ENCODE data around the gene DNAH9. TPM values are rescaled to one million over a fixed set of nuclear protein-coding genes. Genes with fewer than 3 reads are reported as not detected.
A peak's percentile ranks its signal among the peaks of the same experiment; 100 is the strongest.

Gene DNAH9
- total RNA-seq, 4 donors from 2014 or later: 0.41 to 1.9 (median 0.79) TPM; not detected in 1

GRCh38 chr17:11643851-11644250, 45.6 kb downstream of the DNAH9 start:
- TF ChIP-seq EP300 (IDR thresholded peaks at IDR 0.05; ENCODE audit: low read depth) (no peak), POLR2AphosphoS5 (IDR thresholded peaks at IDR 0.05) (no peak), POLR2A (IDR thresholded peaks at IDR 0.05) (no peak)
- TF ChIP-seq, protein P1, sequence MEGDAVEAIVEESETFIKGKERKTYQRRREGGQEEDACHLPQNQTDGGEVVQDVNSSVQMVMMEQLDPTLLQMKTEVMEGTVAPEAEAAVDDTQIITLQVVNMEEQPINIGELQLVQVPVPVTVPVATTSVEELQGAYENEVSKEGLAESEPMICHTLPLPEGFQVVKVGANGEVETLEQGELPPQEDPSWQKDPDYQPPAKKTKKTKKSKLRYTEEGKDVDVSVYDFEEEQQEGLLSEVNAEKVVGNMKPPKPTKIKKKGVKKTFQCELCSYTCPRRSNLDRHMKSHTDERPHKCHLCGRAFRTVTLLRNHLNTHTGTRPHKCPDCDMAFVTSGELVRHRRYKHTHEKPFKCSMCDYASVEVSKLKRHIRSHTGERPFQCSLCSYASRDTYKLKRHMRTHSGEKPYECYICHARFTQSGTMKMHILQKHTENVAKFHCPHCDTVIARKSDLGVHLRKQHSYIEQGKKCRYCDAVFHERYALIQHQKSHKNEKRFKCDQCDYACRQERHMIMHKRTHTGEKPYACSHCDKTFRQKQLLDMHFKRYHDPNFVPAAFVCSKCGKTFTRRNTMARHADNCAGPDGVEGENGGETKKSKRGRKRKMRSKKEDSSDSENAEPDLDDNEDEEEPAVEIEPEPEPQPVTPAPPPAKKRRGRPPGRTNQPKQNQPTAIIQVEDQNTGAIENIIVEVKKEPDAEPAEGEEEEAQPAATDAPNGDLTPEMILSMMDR (IDR thresholded peaks at IDR 0.05): no peak
- in situ Hi-C loops (cut with MboI; ENCODE audit: low pct_ligation_motif_present in 1 of 4, low pct_unique_long_range_greater_than_20kb in 1 of 4, low sequenced_read_pairs in 3 of 4) (no loop called here), intact Hi-C loops (cut with DNase I; ENCODE audit: low total_unique reads) (loop anchor here (10.0 kb wide), 1 partner anchor 769 kb away; no protein-coding TSS in a partner anchor)
- no peak overlapping the region for H3K27ac ChIP-seq
- peaks cover 0 to 8% (median 3%) of the 10 kb centered on the region in 4 donors for H3K4me1 ChIP-seq
- WGBS, 2 donors (ENCODE audit: low coverage in 1 of 2): 83 to 93% methylated on average over 3 to 7 of the region's 7 CpGs
- no peak overlapping the region for H3K4me3 ChIP-seq
- no peak for DNase-seq
- no peaks in the 10 kb centered on the region for H3K36me3 ChIP-seq
- H3K27me3 ChIP-seq: no peaks in the 10 kb centered on the region
- no peaks in the 10 kb centered on the region for H3K9me3 ChIP-seq

- Histone ChIP-seq H3K27me3 (no peaks in the 10 kb centered on the region), H3K27ac (no peak overlapping the region), H3K36me3 (no peaks in the 10 kb centered on the region), H3K4me3 (no peak overlapping the region), H3K4me1 (peaks cover 0 to 8% (median 3%) of the 10 kb centered on the region in 4 donors), H3K9me3 (no peaks in the 10 kb centered on the region)
- WGBS, 2 donors (ENCODE audit: low coverage in 1 of 2): 21 to 36% methylated on average over 7 to 18 of the region's 18 CpGs
- intact Hi-C loops (cut with DNase I; ENCODE audit: low total_unique reads) (loop anchor here (5.0 to 10.0 kb wide), 2 partner anchors 770 to 1247 kb away; no protein-coding TSS in a partner anchor), in situ Hi-C loops (cut with MboI; ENCODE audit: low pct_ligation_motif_present in 1 of 4, low pct_unique_long_range_greater_than_20kb in 1 of 4, low sequenced_read_pairs in 3 of 4) (no loop called here)
- peak; percentile 71 for DNase-seq
- TF ChIP-seq, protein P1 (IDR thresholded peaks at IDR 0.05): peak; percentile 69 to 82 (median 80)
- TF ChIP-seq POLR2AphosphoS5 (IDR thresholded peaks at IDR 0.05): peak in 1 of 3 donors; percentile 54
- TF ChIP-seq EP300 (IDR thresholded peaks at IDR 0.05; ENCODE audit: low read depth): no peak
- TF ChIP-seq POLR2A (IDR thresholded peaks at IDR 0.05): no peak
Measured at GRCh38 chr17:11644265-11645212, 46.3 kb downstream of the DNAH9 start.

DNA sequence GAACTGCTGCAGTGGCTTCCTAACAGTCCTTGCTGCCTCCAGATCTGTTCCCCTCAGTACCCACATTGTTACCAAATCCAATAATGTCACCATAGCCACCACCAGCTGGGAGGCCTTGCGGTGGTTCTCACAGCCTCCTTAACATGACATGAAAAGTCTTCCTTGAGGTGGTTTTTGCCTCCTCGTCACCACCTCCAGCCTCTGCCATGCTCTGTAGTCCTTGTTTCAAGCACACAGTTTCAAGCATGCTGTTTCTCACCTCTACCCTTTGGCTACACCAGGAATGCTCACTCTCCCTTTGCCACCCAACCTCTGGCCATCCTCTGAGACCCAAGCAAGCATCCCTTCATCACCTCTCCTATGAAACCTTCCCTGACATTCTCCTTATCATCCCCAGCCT, 47.2 kb downstream of the DNAH9 start:
- no peaks in the 10 kb centered on the region for H3K9me3 ChIP-seq
- no peak for DNase-seq
- TF ChIP-seq EP300 (IDR thresholded peaks at IDR 0.05; ENCODE audit: low read depth) (no peak), POLR2A (IDR thresholded peaks at IDR 0.05) (no peak), POLR2AphosphoS5 (IDR thresholded peaks at IDR 0.05) (no peak)
- TF ChIP-seq, protein P1 (IDR thresholded peaks at IDR 0.05): no peak
- no peaks in the 10 kb centered on the region for H3K36me3 ChIP-seq
- H3K4me1 ChIP-seq: peaks cover 0 to 8% (median 3%) of the 10 kb centered on the region in 4 donors
- no peaks in the 10 kb centered on the region for H3K27me3 ChIP-seq
- no peak overlapping the region for H3K4me3 ChIP-seq
- intact Hi-C loops (cut with DNase I; ENCODE audit: low total_unique reads): loop anchor here (5.0 to 10.0 kb wide), 2 partner anchors 771 to 1248 kb away; no protein-coding TSS in a partner anchor
- WGBS, 2 donors (ENCODE audit: low coverage in 1 of 2): 98 to 100% methylated on average over 2 of the region's 2 CpGs
- H3K27ac ChIP-seq: no peak overlapping the region
- in situ Hi-C loops (cut with MboI; ENCODE audit: low pct_ligation_motif_present in 1 of 4, low pct_unique_long_range_greater_than_20kb in 1 of 4, low sequenced_read_pairs in 3 of 4): no loop called here

DNA sequence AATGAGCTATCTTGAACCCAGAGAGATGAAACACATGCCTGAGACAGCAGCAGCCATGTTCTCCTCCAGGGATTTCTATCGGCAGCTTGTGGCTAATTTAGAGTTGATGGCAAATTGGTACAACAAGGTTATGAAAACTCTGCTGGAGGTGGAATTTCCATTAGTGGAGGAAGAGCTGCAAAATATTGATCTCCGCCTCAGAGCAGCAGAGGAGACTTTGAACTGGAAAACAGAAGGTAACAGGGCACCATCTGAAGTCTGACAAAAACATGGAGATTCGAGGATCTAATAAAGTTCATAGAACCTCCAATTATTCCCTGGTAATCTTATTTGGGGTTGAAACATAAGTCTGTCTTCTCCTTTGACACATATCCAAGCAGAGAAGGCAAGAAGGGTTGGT, 52.8 kb downstream of the DNAH9 start:
- Histone ChIP-seq H3K27ac (no peak overlapping the region), H3K9me3 (no peaks in the 10 kb centered on the region), H3K4me3 (no peak overlapping the region), H3K27me3 (no peaks in the 10 kb centered on the region), H3K4me1 (no peaks in the 10 kb centered on the region), H3K36me3 (no peaks in the 10 kb centered on the region)
- in situ Hi-C loops (cut with MboI; ENCODE audit: low pct_ligation_motif_present in 1 of 4, low pct_unique_long_range_greater_than_20kb in 1 of 4, low sequenced_read_pairs in 3 of 4): no loop called here
- intact Hi-C loops (cut with DNase I; ENCODE audit: low total_unique reads): no loop called here
- no peak for DNase-seq
- WGBS, 2 donors (ENCODE audit: low coverage in 1 of 2): 67 to 86% methylated on average over 3 of the region's 3 CpGs
- TF ChIP-seq, protein P1 (IDR thresholded peaks at IDR 0.05): no peak
- TF ChIP-seq POLR2AphosphoS5 (IDR thresholded peaks at IDR 0.05): no peak
- no peak for TF ChIP-seq EP300 (IDR thresholded peaks at IDR 0.05; ENCODE audit: low read depth)
- TF ChIP-seq POLR2A (IDR thresholded peaks at IDR 0.05): no peak
